Measurements from ENCODE around the gene NBPF1.
"Not testable (repeated sequence)": the region's sequence is repeated elsewhere in the genome, so short reads cannot be mapped to it uniquely, and the experiment has no call there.

The NBPF1 gene

GRCh38 chr1:16641159-16641975 is 28.0 kb upstream of the NBPF1 start:
- DNase-seq (ENCODE audit: low read depth): not testable (repeated sequence)

GRCh38 chr1:16639091-16640031 is 26.0 kb upstream of the NBPF1 start:
- not testable (repeated sequence) for DNase-seq (ENCODE audit: low read depth)

GRCh38 chr1:16637941-16638778 is 24.8 kb upstream of the NBPF1 start:
- DNase-seq (ENCODE audit: low read depth): not testable (repeated sequence)

- DNase-seq (ENCODE audit: low read depth): not testable (repeated sequence)
Observed at GRCh38 chr1:16636551-16637195, 23.3 kb upstream of the NBPF1 start.

- not testable (repeated sequence) for DNase-seq (ENCODE audit: low read depth)
Observed at GRCh38 chr1:16635959-16636358, 22.6 kb upstream of the NBPF1 start.

- not testable (repeated sequence) for DNase-seq (ENCODE audit: low read depth)
Observed at GRCh38 chr1:16633540-16634282, 20.3 kb upstream of the NBPF1 start.

- DNase-seq (ENCODE audit: low read depth): not testable (repeated sequence)
Observed at GRCh38 chr1:16632044-16632850, 18.9 kb upstream of the NBPF1 start.

- DNase-seq (ENCODE audit: low read depth): no peak
Observed at GRCh38 chr1:16631248-16632043, 18.1 kb upstream of the NBPF1 start.

- DNase-seq (ENCODE audit: low read depth): no peak
Observed at GRCh38 chr1:16630661-16631247, 17.4 kb upstream of the NBPF1 start.

GRCh38 chr1:16629916-16630530 is 16.7 kb upstream of the NBPF1 start:
- DNase-seq (ENCODE audit: low read depth): not testable (repeated sequence)

GRCh38 chr1:16628361-16629111 is 15.2 kb upstream of the NBPF1 start:
- DNase-seq (ENCODE audit: low read depth): no peak

GRCh38 chr1:16626409-16626983 is 13.1 kb upstream of the NBPF1 start:
- DNase-seq (ENCODE audit: low read depth): not testable (repeated sequence)

- DNase-seq (ENCODE audit: low read depth): no peak
Observed at GRCh38 chr1:16625497-16626408, 12.4 kb upstream of the NBPF1 start.

- DNase-seq (ENCODE audit: low read depth): not testable (repeated sequence)
Observed at GRCh38 chr1:16623812-16624719, 10.7 kb upstream of the NBPF1 start.

- DNase-seq (ENCODE audit: low read depth): not testable (repeated sequence)
Observed at GRCh38 chr1:16623337-16623736, 10.0 kb upstream of the NBPF1 start.
